ENCODE results near the gene BOK.
"Not testable (repeated sequence)": the region's sequence is repeated elsewhere in the genome, so short reads cannot be mapped to it uniquely, and the experiment has no call there.

BOK gene

DNA sequence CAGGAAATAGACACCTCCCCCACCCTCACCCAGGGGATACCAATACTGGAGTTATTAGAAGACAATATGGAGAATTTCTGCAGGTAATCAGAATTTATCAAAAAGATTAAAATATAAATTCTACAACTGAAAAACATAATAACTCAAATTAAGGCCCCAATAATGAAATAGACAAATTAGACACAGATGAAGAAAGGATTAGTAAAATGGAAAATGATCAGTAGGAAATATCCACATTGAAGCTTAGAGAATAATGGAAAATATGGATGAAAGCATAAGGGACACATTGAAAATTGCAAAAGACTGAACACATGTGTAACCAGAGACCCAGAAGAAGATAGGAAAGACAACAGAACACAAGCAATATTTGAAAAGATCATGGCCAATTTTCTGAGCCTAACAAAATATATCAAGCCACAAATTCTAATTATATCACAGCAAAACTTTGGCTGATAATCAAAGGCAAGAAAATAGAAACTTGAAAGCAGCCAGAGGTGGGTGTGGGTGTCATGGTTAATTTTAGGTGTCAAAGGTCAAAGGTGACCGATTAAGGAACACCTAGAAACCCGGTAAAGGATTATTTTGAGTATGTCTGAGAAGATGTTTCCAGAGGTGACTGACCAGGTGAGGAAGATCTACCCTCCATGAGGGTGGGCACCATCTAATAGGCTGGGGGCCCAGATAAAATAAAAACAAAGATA is 28.2 kb downstream of the BOK start:
- ChIA-PET CTCF (no interaction called here), POLR2A (no interaction called here)
- DNase-seq (ENCODE audit: extremely low spot score), result no peak
- TF ChIP-seq HDGF (IDR thresholded peaks at IDR 0.05; ENCODE audit: borderline replicate concordance) (no peak), TARDBP (IDR thresholded peaks at IDR 0.05) (no peak), L3MBTL2 (conservative IDR thresholded peaks at IDR 0.05) (no peak), FOXM1 (IDR thresholded peaks at IDR 0.05; ENCODE audit: borderline replicate concordance) (no peak), ZNF384 (IDR thresholded peaks at IDR 0.05) (no peak), CTBP1 (IDR thresholded peaks at IDR 0.05; ENCODE audit: borderline replicate concordance) (no peak), ELF4 (IDR thresholded peaks at IDR 0.05) (no peak), ARNT (IDR thresholded peaks at IDR 0.05) (no peak), FOXK2 (IDR thresholded peaks at IDR 0.05) (no peak), SP1 (IDR thresholded peaks at IDR 0.05) (no peak), BHLHE40 (IDR thresholded peaks at IDR 0.05; ENCODE audit: borderline replicate concordance) (no peak)
- TF ChIP-seq, protein P1, sequence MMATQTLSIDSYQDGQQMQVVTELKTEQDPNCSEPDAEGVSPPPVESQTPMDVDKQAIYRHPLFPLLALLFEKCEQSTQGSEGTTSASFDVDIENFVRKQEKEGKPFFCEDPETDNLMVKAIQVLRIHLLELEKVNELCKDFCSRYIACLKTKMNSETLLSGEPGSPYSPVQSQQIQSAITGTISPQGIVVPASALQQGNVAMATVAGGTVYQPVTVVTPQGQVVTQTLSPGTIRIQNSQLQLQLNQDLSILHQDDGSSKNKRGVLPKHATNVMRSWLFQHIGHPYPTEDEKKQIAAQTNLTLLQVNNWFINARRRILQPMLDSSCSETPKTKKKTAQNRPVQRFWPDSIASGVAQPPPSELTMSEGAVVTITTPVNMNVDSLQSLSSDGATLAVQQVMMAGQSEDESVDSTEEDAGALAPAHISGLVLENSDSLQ (IDR thresholded peaks at IDR 0.05), result no peak

DNA sequence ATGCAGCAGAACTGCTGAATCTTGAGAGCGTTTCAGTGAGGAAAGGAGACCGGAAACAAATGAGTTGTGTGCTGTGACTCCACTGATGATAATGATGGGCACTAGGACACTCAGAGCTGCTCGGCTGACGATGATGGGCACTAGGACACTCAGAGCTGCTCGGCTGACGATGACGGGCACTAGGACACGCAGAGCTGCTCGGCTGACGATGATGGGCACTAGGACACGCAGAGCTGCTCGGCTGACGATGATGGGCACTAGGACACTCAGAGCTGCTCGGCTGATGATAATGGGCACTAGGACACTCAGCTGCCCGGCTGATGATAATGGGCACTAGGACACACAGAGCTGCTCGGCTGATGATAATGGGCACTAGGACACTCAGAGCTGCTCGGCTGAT is 31.3 kb downstream of the BOK start:
- POLR2A ChIA-PET; CTCF ChIA-PET; DNase-seq (ENCODE audit: extremely low spot score): not testable (repeated sequence)

DNA sequence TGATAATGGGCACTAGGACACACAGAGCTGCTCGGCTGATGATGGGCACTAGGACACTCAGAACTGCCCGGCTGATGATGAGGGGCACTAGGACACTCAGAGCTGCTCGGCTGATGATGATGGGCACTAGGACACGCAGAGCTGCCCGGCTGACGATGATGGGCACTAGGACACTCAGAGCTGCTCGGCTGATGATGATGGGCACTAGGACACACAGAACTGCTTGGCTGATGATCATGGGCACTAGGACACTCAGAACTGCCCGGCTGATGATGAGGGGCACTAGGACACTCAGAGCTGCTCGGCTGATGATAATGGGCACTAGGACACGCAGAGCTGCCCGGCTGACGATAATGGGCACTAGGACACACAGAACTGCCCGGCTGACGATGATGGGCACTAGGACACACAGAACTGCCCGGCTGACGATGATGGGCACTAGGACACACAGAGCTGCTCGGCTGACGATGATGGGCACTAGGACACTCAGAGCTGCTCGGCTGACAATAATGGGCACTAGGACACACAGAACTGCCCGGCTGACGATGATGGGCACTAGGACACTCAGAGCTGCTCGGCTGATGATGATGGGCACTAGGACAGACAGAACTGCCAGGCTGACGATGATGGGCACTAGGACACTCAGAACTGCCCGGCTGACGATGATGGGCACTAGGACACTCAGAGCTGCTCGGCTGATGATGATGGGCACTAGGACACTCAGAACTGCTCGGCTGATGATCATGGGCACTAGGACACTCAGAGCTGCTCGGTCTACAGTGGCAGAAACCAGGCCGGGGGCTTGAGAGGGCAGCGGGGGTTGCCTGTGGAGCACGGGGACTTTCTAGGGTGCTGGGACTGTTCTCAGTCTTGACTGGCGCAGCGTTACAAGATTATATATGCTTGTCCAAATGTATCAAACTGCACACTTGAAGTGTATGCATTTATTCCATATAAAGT is 32.2 kb downstream of the BOK start:
- CTCF ChIA-PET, result interaction anchor here (1.2 kb wide), 1 partner anchor 20 kb away, joined by 3 read pairs; no protein-coding TSS in a partner anchor
- POLR2A ChIA-PET; DNase-seq (ENCODE audit: extremely low spot score): not testable (repeated sequence)

DNA sequence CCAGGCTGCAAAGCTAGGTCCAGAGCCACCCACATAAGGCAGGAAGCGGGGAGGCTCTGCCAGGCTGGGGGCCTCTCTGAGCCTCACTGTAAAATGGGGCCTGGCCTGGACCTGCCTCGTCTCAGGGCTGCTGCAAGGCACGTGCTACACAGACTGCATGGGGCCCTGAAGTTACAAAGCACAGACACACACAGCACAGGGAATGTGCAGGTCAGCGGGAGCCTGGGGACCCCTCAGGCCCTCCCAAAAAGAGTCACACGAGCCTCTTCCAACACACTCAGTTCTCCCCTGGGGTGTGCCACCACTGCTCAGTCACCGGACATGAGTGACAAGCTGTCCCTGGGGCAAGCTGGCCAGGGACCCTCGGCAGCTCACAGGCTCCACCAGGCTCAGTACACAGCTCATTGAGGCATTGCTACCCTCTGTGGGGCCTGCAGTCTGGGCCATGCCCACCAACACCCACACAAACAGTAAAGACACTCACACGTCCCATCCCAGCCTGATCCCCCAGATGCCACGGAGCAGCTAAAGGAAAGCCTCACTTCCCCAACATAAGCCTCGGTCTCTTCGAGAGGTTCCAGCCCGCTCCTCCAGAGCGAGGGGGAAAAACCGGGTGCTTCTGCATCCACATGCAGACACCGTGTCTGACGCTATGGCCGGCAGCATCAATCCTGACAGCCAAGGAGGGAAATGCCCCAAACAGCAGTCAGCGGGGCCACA is 33.7 kb downstream of the BOK start:
- DNase-seq (ENCODE audit: extremely low spot score), result no peak
- TF ChIP-seq SP1 (IDR thresholded peaks at IDR 0.05) (no peak), ARNT (IDR thresholded peaks at IDR 0.05) (no peak), FOXK2 (IDR thresholded peaks at IDR 0.05) (no peak), L3MBTL2 (conservative IDR thresholded peaks at IDR 0.05) (no peak), TARDBP (IDR thresholded peaks at IDR 0.05) (no peak), ELF4 (IDR thresholded peaks at IDR 0.05) (no peak), LEF1 (IDR thresholded peaks at IDR 0.05; ENCODE audit: borderline replicate concordance) (no peak), CTBP1 (IDR thresholded peaks at IDR 0.05; ENCODE audit: borderline replicate concordance) (no peak), SUZ12 (IDR thresholded peaks at IDR 0.05) (no peak), ZNF384 (IDR thresholded peaks at IDR 0.05) (no peak), FOXA1 (IDR thresholded peaks at IDR 0.05) (no peak), FOXM1 (IDR thresholded peaks at IDR 0.05; ENCODE audit: borderline replicate concordance) (no peak)
- TF ChIP-seq, protein P1 (IDR thresholded peaks at IDR 0.05), result no peak
- POLR2A ChIA-PET, result no interaction called here
- CTCF ChIA-PET, result interaction anchor here (1.2 kb wide), 1 partner anchor 18 kb away, joined by 3 read pairs; no protein-coding TSS in a partner anchor

DNA sequence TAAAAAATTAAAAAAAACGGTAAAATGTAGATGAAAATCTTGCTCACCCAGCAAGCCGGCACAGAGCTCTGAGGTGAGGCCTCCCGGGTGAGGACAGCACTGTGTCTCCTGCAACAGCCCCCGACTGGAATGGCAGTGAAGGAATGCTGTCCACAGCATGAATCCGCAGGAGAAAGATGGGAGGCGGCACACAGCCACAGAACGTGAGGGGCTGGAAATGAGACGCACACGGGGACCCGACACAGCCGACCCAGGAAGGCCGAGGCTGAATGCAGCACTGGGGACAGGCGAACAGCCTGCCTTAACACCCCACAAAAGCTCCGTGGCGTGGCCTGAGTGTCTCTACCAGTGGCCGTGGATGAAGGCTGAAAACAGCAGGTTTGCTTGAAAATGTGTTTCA is 34.7 kb downstream of the BOK start:
- POLR2A ChIA-PET, result no interaction called here
- CTCF ChIA-PET, result no interaction called here
- TF ChIP-seq FOXA1 (IDR thresholded peaks at IDR 0.05), result no peak
- TF ChIP-seq BHLHE40 (IDR thresholded peaks at IDR 0.05; ENCODE audit: borderline replicate concordance), result no peak
- no peak for TF ChIP-seq FOXM1 (IDR thresholded peaks at IDR 0.05; ENCODE audit: borderline replicate concordance)
- no peak for TF ChIP-seq ZNF384 (IDR thresholded peaks at IDR 0.05)
- TF ChIP-seq, protein P1 (IDR thresholded peaks at IDR 0.05), result no peak
- no peak for TF ChIP-seq TARDBP (IDR thresholded peaks at IDR 0.05)
- TF ChIP-seq LEF1 (IDR thresholded peaks at IDR 0.05; ENCODE audit: borderline replicate concordance), result no peak
- no peak for TF ChIP-seq SP1 (IDR thresholded peaks at IDR 0.05)
- TF ChIP-seq ELF4 (IDR thresholded peaks at IDR 0.05), result no peak
- no peak for TF ChIP-seq ARNT (IDR thresholded peaks at IDR 0.05)
- no peak for TF ChIP-seq FOXK2 (IDR thresholded peaks at IDR 0.05)
- no peak for DNase-seq (ENCODE audit: extremely low spot score)

DNA sequence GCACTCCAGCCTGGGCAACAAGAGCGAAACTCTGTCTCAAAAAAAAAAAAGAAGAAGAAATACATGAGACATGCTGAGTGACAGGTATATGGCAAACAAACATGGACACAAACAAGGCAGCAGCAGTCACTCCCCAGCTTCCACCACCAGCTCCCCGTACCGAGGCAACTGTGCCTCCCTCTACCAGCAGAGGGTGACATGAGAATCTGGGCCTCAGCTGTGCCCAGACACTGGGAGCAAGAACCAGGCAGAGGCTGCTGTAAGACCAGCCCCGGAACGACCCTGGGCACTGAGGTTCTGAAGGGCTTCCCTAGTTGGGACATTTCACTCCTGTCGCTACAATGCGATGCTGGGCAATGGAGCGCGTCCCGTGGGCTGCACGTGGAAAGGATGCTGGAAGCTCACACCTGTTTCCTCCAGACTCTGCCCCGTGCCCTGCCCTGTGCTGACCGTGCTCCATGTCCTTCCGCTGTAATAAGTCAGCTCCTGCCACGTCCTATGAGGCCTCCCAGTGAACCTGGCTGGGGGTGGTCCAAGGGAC is 37.1 kb downstream of the BOK start:
- no peak for TF ChIP-seq NFRKB (IDR thresholded peaks at IDR 0.05)
- TF ChIP-seq, protein P1 (IDR thresholded peaks at IDR 0.05), result peak; percentile 33; the same call in 1 of the 2 replicates
- TF ChIP-seq FOXM1 (IDR thresholded peaks at IDR 0.05; ENCODE audit: borderline replicate concordance), result no peak
- no peak for DNase-seq (ENCODE audit: extremely low spot score)
- ChIA-PET CTCF (interaction anchor here (1.0 to 1.2 kb wide), 2 partner anchors 15 to 64 kb away, joined by 3 read pairs; no protein-coding TSS in a partner anchor), POLR2A (no interaction called here)

All from HEK293T (cell line).